Activated B cell treated with CpG ODN at 0.5 μM for 24 hours (primary cell): Measurements from ENCODE around the gene ADAMTS16. TPM values are rescaled to one million over a fixed set of nuclear protein-coding genes. Genes with fewer than 3 reads are reported as not detected.

Source experiments
- ATAC-seq: fragments of 200-7000 bp; cut with Tn5 transposase; one replicate; pipeline ENCODE4 v1.10.0; 2021; ENCODE audit warnings: low read depth, mild to moderate bottlenecking, moderate library complexity
- CTCF ChIA-PET: fragments of 350-600 bp; sonication (Branson Sonifier 250); formaldehyde crosslinking; loops from one replicate; lab custom pipeline; 2021; ENCODE audit warnings: antibody characterized with exemption; lab: Charles Lee
- POLR2A ChIA-PET: fragments of 350-600 bp; sonication (Branson Sonifier 250); formaldehyde crosslinking; loops from one replicate; lab custom pipeline; 2021; ENCODE audit warnings: antibody characterized with exemption; lab: Charles Lee
- DNase-seq: peaks from one replicate; pipeline ENCODE4 v3.0.0; 2022
- H3K27ac Mint-ChIP-seq: one replicate; pipeline ENCODE4 v1.8.0; 2020; ENCODE audit warnings: mixed read lengths
- H3K27me3 Mint-ChIP-seq: one replicate; pipeline ENCODE4 v1.8.0; 2021; ENCODE audit warnings: mixed read lengths
- H3K36me3 Mint-ChIP-seq: one replicate; pipeline ENCODE4 v1.8.0; 2021; ENCODE audit warnings: low read depth, mixed read lengths
- H3K4me1 Mint-ChIP-seq: one replicate; pipeline ENCODE4 v1.8.0; 2021; ENCODE audit warnings: mixed read lengths
- H3K4me3 Mint-ChIP-seq: one replicate; pipeline ENCODE4 v1.8.0; 2020; ENCODE audit warnings: mild to moderate bottlenecking, mixed read lengths
- H3K9me3 Mint-ChIP-seq: one replicate; pipeline ENCODE4 v1.8.0; 2020; ENCODE audit warnings: mixed read lengths
- CTCF ChIP-seq: fragments of 200-600 bp; IDR thresholded peaks from one replicate; pipeline ENCODE4 v1.8.0; 2022; ENCODE audit warnings: antibody characterized with exemption, mild to moderate bottlenecking
- intact Hi-C: fragments of 100-400 bp; cut with micrococcal nuclease; formaldehyde crosslinking; loops from one replicate; pipeline ENCODE4 v1.15.1; 2024
- total RNA-seq: library from RNA; stranded (reverse); gene quantifications from 2 replicates; pipeline ENCODE4 v1.2.3, GENCODE V29; 2022

The ADAMTS16 gene
- total RNA-seq, 1 donor from 2014 or later, result not detected

GRCh38 chr5:5352675-5353074, 212.5 kb downstream of the ADAMTS16 start:
- DNase-seq (no peak), ATAC-seq (no peak)
- intact Hi-C loops, result no loop called here
- TF ChIP-seq CTCF, result no peak
- H3K4me1 Mint-ChIP-seq, result no peaks in the 10 kb centered on the region
- H3K9me3 Mint-ChIP-seq, result no peaks in the 10 kb centered on the region
- no peak overlapping the region for H3K27ac Mint-ChIP-seq
- CTCF ChIA-PET, result no interaction called here
- H3K36me3 Mint-ChIP-seq, result no peaks in the 10 kb centered on the region
- POLR2A ChIA-PET, result no interaction called here
- no peak overlapping the region for H3K4me3 Mint-ChIP-seq
- H3K27me3 Mint-ChIP-seq, result no peaks in the 10 kb centered on the region

GRCh38 chr5:5353681-5354080, 213.6 kb downstream of the ADAMTS16 start:
- POLR2A ChIA-PET, result no interaction called here
- Mint-ChIP-seq H3K36me3 (no peaks in the 10 kb centered on the region), H3K4me1 (no peaks in the 10 kb centered on the region), H3K9me3 (no peaks in the 10 kb centered on the region), H3K27me3 (no peaks in the 10 kb centered on the region), H3K27ac (no peak overlapping the region), H3K4me3 (no peak overlapping the region)
- no peak for ATAC-seq
- DNase-seq, result no peak
- TF ChIP-seq CTCF, result no peak
- intact Hi-C loops, result no loop called here
- CTCF ChIA-PET, result no interaction called here

GRCh38 chr5:5356765-5357164, 216.6 kb downstream of the ADAMTS16 start:
- Mint-ChIP-seq H3K9me3 (no peaks in the 10 kb centered on the region), H3K27ac (no peak overlapping the region), H3K27me3 (no peaks in the 10 kb centered on the region), H3K36me3 (no peaks in the 10 kb centered on the region), H3K4me1 (no peaks in the 10 kb centered on the region), H3K4me3 (no peak overlapping the region)
- intact Hi-C loops, result no loop called here
- ATAC-seq, result no peak
- ChIA-PET CTCF (no interaction called here), POLR2A (no interaction called here)
- no peak for DNase-seq
- no peak for TF ChIP-seq CTCF

- no peak for TF ChIP-seq CTCF
- ChIA-PET POLR2A (no interaction called here), CTCF (no interaction called here)
- H3K36me3 Mint-ChIP-seq, result no peaks in the 10 kb centered on the region
- H3K9me3 Mint-ChIP-seq, result no peaks in the 10 kb centered on the region
- DNase-seq (no peak), ATAC-seq (no peak)
- no peaks in the 10 kb centered on the region for H3K4me1 Mint-ChIP-seq
- intact Hi-C loops, result no loop called here
- no peak overlapping the region for H3K4me3 Mint-ChIP-seq
- no peak overlapping the region for H3K27ac Mint-ChIP-seq
- H3K27me3 Mint-ChIP-seq, result no peaks in the 10 kb centered on the region
These were observed 219.5 kb downstream of the ADAMTS16 start for GRCh38 chr5:5359618-5360017.

GRCh38 chr5:5360363-5360940, 220.3 kb downstream of the ADAMTS16 start:
- Mint-ChIP-seq H3K27me3 (no peaks in the 10 kb centered on the region), H3K9me3 (no peaks in the 10 kb centered on the region), H3K36me3 (no peaks in the 10 kb centered on the region), H3K4me3 (no peak overlapping the region), H3K27ac (no peak overlapping the region), H3K4me1 (no peaks in the 10 kb centered on the region)
- intact Hi-C loops, result no loop called here
- TF ChIP-seq CTCF, result no peak
- POLR2A ChIA-PET, result no interaction called here
- ATAC-seq (no peak), DNase-seq (no peak)
- CTCF ChIA-PET, result no interaction called here
